Limb (tissue), 2 donors: ENCODE measurements around the gene FCF1.

Experiments used
- DNase-seq, 2 donors: peaks; one replicate each; pipeline ENCODE4 v3.0.0-alpha.2; 2016; ENCODE audit errors: extremely low spot score in 2 of 2

FCF1 gene

GRCh38 chr14:74712499-74713394, at the start of gene FCF1, which contains the start of gene AREL1:
Gene FCF1 (plus strand): TSS chr14:74713144. CDS start chr14:74713198, 54 bp downstream.
Gene AREL1 (minus strand): TSS chr14:74713080. CDS start chr14:74685615, 27,465 bp downstream.
- peak; percentile 89 to 95 for DNase-seq

- DNase-seq, result no peak
Measured at GRCh38 chr14:74663884-74664283, 49.1 kb upstream of the FCF1 start.

GRCh38 chr14:74664717-74665116, 48.2 kb upstream of the FCF1 start:
- no peak for DNase-seq

GRCh38 chr14:74667758-74668157, 45.2 kb upstream of the FCF1 start:
- no peak for DNase-seq

GRCh38 chr14:74669256-74669655, 43.7 kb upstream of the FCF1 start:
- DNase-seq, result no peak

GRCh38 chr14:74669846-74670245, 43.1 kb upstream of the FCF1 start:
- no peak for DNase-seq

GRCh38 chr14:74670726-74671411, 42.1 kb upstream of the FCF1 start:
- DNase-seq, result no peak

GRCh38 chr14:74671789-74672188, 41.2 kb upstream of the FCF1 start:
- DNase-seq, result no peak

- no peak for DNase-seq
Measured at GRCh38 chr14:74673768-74674167, 39.2 kb upstream of the FCF1 start.

GRCh38 chr14:74675219-74675618, 37.7 kb upstream of the FCF1 start:
- DNase-seq, result no peak

GRCh38 chr14:74682169-74682952, 30.6 kb upstream of the FCF1 start:
- no peak for DNase-seq

- no peak for DNase-seq
Measured at GRCh38 chr14:74683406-74683805, 29.5 kb upstream of the FCF1 start.

- DNase-seq, result no peak
Measured at GRCh38 chr14:74684434-74684833, 28.5 kb upstream of the FCF1 start.

GRCh38 chr14:74685056-74685455, 27.9 kb upstream of the FCF1 start:
- no peak for DNase-seq

- DNase-seq, result no peak
Measured at GRCh38 chr14:74685921-74686678, 26.8 kb upstream of the FCF1 start.

GRCh38 chr14:74691456-74691855, 21.5 kb upstream of the FCF1 start:
- no peak for DNase-seq

- DNase-seq, result no peak
Measured at GRCh38 chr14:74693191-74693590, 19.8 kb upstream of the FCF1 start.

GRCh38 chr14:74695406-74695805, 17.5 kb upstream of the FCF1 start:
- no peak for DNase-seq

GRCh38 chr14:74697011-74697410, 15.9 kb upstream of the FCF1 start:
- no peak for DNase-seq

GRCh38 chr14:74697543-74697942, 15.4 kb upstream of the FCF1 start:
- DNase-seq, result no peak

- DNase-seq, result no peak
Measured at GRCh38 chr14:74697976-74698375, 15.0 kb upstream of the FCF1 start.
